Activated CD8-positive, alpha-beta T cell treated with anti-CD3 and anti-CD28 coated beads for 36 hours (primary cell): ENCODE results near the gene ERBB4. TPM values are rescaled to one million over a fixed set of nuclear protein-coding genes. Genes with fewer than 3 reads are reported as not detected.

Experiments
- ATAC-seq: fragments of 200-7000 bp; cut with Tn5 transposase; one replicate; pipeline ENCODE4 v1.10.0; 2021; ENCODE audit warnings: mild to moderate bottlenecking, moderate library complexity
- CTCF ChIA-PET: fragments of 350-600 bp; sonication (Branson Sonifier 250); formaldehyde crosslinking; loops from one replicate; lab custom pipeline; 2021; ENCODE audit warnings: antibody characterized with exemption; lab: Charles Lee
- POLR2A ChIA-PET: fragments of 350-600 bp; sonication (Branson Sonifier 250); formaldehyde crosslinking; loops from one replicate; lab custom pipeline; 2021; ENCODE audit warnings: antibody characterized with exemption; lab: Charles Lee
- DNase-seq: peaks from one replicate; pipeline ENCODE4 v3.0.0-alpha.2; 2020
- H3K27ac Mint-ChIP-seq: one replicate; pipeline ENCODE4 v1.8.0; 2021; ENCODE audit warnings: mild to moderate bottlenecking, mixed read lengths
- H3K27me3 Mint-ChIP-seq: one replicate; pipeline ENCODE4 v1.8.0; 2021; ENCODE audit warnings: mixed read lengths
- H3K36me3 Mint-ChIP-seq: one replicate; pipeline ENCODE4 v1.8.0; 2021; ENCODE audit warnings: low read depth, mixed read lengths
- H3K4me1 Mint-ChIP-seq: one replicate; pipeline ENCODE4 v1.8.0; 2021; ENCODE audit warnings: low read depth, mixed read lengths
- H3K4me3 Mint-ChIP-seq: one replicate; pipeline ENCODE4 v1.8.0; 2021; ENCODE audit warnings: mild to moderate bottlenecking, moderate library complexity, mixed read lengths
- H3K9me3 Mint-ChIP-seq: one replicate; pipeline ENCODE4 v1.8.0; 2021; ENCODE audit warnings: mixed read lengths
- intact Hi-C: fragments of 100-400 bp; cut with micrococcal nuclease; formaldehyde crosslinking; loops from one replicate; pipeline ENCODE4 v1.10.0; 2022
- total RNA-seq, 2 experiments: library from RNA; stranded (reverse); gene quantifications; one replicate each; pipeline ENCODE4 v1.2.3, GENCODE V29; 2021
- TF ChIP-seq, protein P1 (sequence below): fragments of 200-600 bp; IDR thresholded peaks from one replicate; pipeline ENCODE4 v1.8.0; 2022; ENCODE audit warnings: antibody characterized with exemption, mild to moderate bottlenecking

The ERBB4 gene
- total RNA-seq, 2 experiments from 2014 or later: not detected

DNA sequence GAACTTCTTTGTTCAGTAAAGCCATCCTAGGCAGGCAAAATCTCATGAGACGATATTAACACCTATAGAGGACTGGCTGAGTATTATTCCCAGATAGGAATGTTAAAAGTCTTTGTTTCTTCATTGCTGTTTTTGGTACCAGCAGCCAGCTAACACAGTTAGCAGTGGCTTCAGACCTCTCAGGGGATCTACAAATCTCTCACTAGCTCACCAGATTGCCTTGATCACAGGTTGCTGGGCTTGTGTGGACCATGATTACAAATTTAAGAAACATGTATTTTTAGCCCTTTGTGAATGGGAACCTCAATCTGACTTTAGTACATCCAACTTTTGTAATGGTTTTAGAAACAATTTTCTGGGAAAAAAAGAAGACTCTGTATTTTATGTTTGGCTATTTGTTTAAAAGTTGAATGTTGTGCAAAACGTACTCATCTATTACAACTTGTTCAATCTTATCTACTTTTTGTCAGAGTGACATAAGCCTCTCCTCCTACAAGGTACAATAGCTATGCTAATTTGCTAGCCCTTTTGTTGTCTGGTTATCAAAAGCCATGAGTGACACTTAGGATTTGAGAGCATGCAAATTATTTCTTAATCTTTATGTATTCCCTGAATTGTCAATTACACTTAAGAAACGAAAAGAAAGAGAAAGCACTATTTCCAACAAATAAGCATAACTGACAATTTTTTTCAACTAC, 693.1 kb downstream of the ERBB4 start:
- Mint-ChIP-seq H3K4me1 (no peaks in the 10 kb centered on the region), H3K4me3 (no peak overlapping the region), H3K9me3 (no peaks in the 10 kb centered on the region), H3K27ac (no peak overlapping the region), H3K27me3 (no peaks in the 10 kb centered on the region), H3K36me3 (no peaks in the 10 kb centered on the region)
- CTCF ChIA-PET: no interaction called here
- POLR2A ChIA-PET: no interaction called here
- TF ChIP-seq, protein P1, sequence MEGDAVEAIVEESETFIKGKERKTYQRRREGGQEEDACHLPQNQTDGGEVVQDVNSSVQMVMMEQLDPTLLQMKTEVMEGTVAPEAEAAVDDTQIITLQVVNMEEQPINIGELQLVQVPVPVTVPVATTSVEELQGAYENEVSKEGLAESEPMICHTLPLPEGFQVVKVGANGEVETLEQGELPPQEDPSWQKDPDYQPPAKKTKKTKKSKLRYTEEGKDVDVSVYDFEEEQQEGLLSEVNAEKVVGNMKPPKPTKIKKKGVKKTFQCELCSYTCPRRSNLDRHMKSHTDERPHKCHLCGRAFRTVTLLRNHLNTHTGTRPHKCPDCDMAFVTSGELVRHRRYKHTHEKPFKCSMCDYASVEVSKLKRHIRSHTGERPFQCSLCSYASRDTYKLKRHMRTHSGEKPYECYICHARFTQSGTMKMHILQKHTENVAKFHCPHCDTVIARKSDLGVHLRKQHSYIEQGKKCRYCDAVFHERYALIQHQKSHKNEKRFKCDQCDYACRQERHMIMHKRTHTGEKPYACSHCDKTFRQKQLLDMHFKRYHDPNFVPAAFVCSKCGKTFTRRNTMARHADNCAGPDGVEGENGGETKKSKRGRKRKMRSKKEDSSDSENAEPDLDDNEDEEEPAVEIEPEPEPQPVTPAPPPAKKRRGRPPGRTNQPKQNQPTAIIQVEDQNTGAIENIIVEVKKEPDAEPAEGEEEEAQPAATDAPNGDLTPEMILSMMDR: no peak
- ATAC-seq: no peak
- intact Hi-C loops: no loop called here
- DNase-seq: no peak

DNA sequence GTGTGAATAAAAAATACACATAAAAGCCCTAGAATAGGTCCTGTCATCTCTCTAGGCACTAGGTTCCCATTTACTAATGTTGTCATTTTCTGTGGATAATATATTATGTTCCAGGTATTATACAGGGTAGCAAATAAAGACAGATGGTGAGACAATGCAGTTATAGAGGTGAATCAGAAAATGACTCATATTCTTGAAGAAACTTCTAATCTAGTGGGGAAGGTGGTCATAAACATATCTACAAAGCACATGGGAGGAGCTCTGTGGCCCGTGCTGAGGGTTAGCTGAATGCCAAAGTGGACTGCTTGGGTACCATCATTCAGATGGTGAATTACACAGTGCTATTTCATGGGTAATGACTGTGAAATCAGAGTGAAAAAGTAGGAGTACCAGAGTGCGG, 700.9 kb downstream of the ERBB4 start:
- DNase-seq (no peak), ATAC-seq (no peak)
- TF ChIP-seq, protein P1: no peak
- no peaks in the 10 kb centered on the region for H3K27me3 Mint-ChIP-seq
- no peaks in the 10 kb centered on the region for H3K4me1 Mint-ChIP-seq
- no peak overlapping the region for H3K4me3 Mint-ChIP-seq
- CTCF ChIA-PET: no interaction called here
- H3K27ac Mint-ChIP-seq: no peak overlapping the region
- peaks cover 3% of the 10 kb centered on the region for H3K9me3 Mint-ChIP-seq
- intact Hi-C loops: no loop called here
- no peaks in the 10 kb centered on the region for H3K36me3 Mint-ChIP-seq
- POLR2A ChIA-PET: no interaction called here

DNA sequence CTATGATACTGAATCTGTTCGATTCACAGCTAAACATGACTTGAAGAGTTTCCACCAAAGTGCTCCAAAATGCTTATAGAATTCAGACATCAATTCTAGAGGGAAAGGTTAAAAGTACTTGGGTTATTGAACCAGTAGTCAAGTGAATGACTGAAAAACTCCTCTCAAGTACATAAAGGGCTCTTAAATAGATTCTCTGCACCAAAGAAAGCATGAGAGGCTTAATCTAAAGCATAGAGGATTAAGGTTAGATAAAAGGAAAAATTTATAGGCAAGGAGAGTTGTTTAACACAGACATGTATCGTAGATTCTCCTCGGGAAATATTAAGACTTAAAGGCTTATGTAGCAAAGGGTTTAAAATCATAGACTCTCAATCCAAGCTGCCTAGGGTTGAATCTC, 701.4 kb downstream of the ERBB4 start:
- intact Hi-C loops: no loop called here
- Mint-ChIP-seq H3K27ac (no peak overlapping the region), H3K4me1 (no peaks in the 10 kb centered on the region), H3K9me3 (peaks cover 3% of the 10 kb centered on the region), H3K27me3 (no peaks in the 10 kb centered on the region), H3K4me3 (no peak overlapping the region), H3K36me3 (no peaks in the 10 kb centered on the region)
- ChIA-PET POLR2A (no interaction called here), CTCF (no interaction called here)
- DNase-seq (no peak), ATAC-seq (no peak)
- TF ChIP-seq, protein P1: no peak

DNA sequence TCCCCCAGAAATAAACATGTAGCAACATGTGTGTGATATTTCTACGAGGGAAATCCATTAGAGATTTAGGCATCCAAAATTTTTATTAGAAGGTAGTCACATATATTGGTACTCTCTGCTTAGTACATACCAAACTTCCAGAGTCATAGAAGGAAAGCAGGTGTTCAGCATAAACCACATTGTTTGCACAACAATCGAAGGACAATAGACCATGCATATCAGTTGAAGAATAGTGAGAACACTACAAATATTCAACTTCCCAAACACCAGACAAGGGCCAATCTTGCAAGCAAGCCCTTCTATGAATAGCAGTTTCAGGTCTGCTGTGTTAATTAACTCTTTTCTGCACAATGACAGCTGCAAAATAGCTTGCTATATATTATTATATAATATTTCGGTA, 702.2 kb downstream of the ERBB4 start:
- no peaks in the 10 kb centered on the region for H3K27me3 Mint-ChIP-seq
- H3K36me3 Mint-ChIP-seq: no peaks in the 10 kb centered on the region
- POLR2A ChIA-PET: no interaction called here
- H3K27ac Mint-ChIP-seq: no peak overlapping the region
- CTCF ChIA-PET: no interaction called here
- intact Hi-C loops: no loop called here
- H3K4me3 Mint-ChIP-seq: no peak overlapping the region
- H3K4me1 Mint-ChIP-seq: no peaks in the 10 kb centered on the region
- TF ChIP-seq, protein P1: no peak
- H3K9me3 Mint-ChIP-seq: peaks cover 3% of the 10 kb centered on the region
- no peak for ATAC-seq
- DNase-seq: no peak

DNA sequence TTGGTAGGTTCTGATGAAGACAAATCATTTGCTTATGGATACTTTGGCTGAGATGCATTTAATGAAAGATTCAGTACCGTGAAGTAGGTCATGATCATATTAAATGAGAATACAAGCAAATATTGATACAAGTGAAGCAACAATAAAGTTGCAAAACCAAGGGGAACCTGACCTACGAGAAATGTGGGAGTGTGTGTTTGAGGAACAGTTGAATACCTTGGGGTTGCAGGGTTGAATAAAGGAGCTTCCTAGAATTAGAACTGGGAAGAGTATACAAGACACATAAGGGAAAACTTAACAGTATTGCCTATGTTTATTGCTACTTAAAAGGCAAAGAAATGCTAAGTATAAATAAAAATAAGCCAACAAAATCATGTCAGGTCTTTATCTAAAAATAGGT, 702.9 kb downstream of the ERBB4 start:
- ATAC-seq: no peak

More for the DNA sequence above, 702.9 kb downstream of the ERBB4 start:
- Mint-ChIP-seq H3K36me3 (no peaks in the 10 kb centered on the region), H3K4me3 (no peak overlapping the region), H3K9me3 (peaks cover 3% of the 10 kb centered on the region), H3K27ac (no peak overlapping the region), H3K27me3 (no peaks in the 10 kb centered on the region), H3K4me1 (no peaks in the 10 kb centered on the region)
- no peak for DNase-seq
- CTCF ChIA-PET: no interaction called here
- POLR2A ChIA-PET: no interaction called here
- intact Hi-C loops: no loop called here
- TF ChIP-seq, protein P1: no peak
